CD8-positive, alpha-beta memory T cell (primary cell): ENCODE measurements around the gene AHCYL2. TPM values are rescaled to one million over a fixed set of nuclear protein-coding genes. Genes with fewer than 3 reads are reported as not detected.
"Not testable (repeated sequence)": the region's sequence is repeated elsewhere in the genome, so short reads cannot be mapped to it uniquely, and the experiment has no call there.

Source experiments
- CTCF ChIA-PET: fragments of 350-600 bp; sonication (Branson Sonifier 250); formaldehyde crosslinking; loops from one replicate; lab custom pipeline; 2021; ENCODE audit warnings: antibody characterized with exemption; lab: Charles Lee
- POLR2A ChIA-PET: fragments of 350-600 bp; sonication (Branson Sonifier 250); formaldehyde crosslinking; loops from one replicate; lab custom pipeline; 2021; ENCODE audit warnings: antibody characterized with exemption; lab: Charles Lee
- DNase-seq, 5 donors: peaks; one replicate each; pipeline versions ENCODE4 v3.0.0 to v3.0.0-alpha.2; 2020 to 2022; ENCODE audit warnings: mixed read lengths in 1 of 5
- H3K27ac ChIP-seq: one replicate; pipeline ENCODE4 v1.7.0; 2013; ENCODE audit warnings: low read depth, mild to moderate bottlenecking, low read length, moderate library complexity
- H3K27me3 ChIP-seq: 2 replicates; pipeline ENCODE4 v1.7.0; 2013; ENCODE audit warnings: low read length, mild to moderate bottlenecking; ENCODE audit not compliant: insufficient read depth, poor library complexity, severe bottlenecking
- H3K36me3 ChIP-seq: 2 replicates; pipeline ENCODE4 v1.7.0; 2013; ENCODE audit warnings: mild to moderate bottlenecking, low read length, moderate library complexity; ENCODE audit not compliant: insufficient read depth
- H3K4me1 ChIP-seq: 2 replicates; pipeline ENCODE4 v1.7.0; 2013; ENCODE audit warnings: mild to moderate bottlenecking, low read length, moderate library complexity; ENCODE audit not compliant: insufficient read depth
- H3K4me3 ChIP-seq: 2 replicates; pipeline ENCODE4 v1.7.0; 2013; ENCODE audit warnings: mild to moderate bottlenecking, low read length
- H3K9me3 ChIP-seq: 2 replicates; pipeline ENCODE4 v1.7.0; 2013; ENCODE audit warnings: mild to moderate bottlenecking, low read length
- H3K27ac Mint-ChIP-seq, 8 donors: one replicate each; pipeline ENCODE4 v1.8.0; 2020 to 2021; ENCODE audit warnings: mixed read lengths in 8 of 8, mild to moderate bottlenecking in 6 of 8, inconsistent platforms in 3 of 8, moderate library complexity in 3 of 8
- H3K27me3 Mint-ChIP-seq, 2 donors: one replicate each; pipeline ENCODE4 v1.8.0; 2020 to 2021; ENCODE audit warnings: mixed read lengths in 2 of 2, mild to moderate bottlenecking in 1 of 2, moderate library complexity in 1 of 2
- H3K36me3 Mint-ChIP-seq, 3 donors: one replicate each; pipeline ENCODE4 v1.8.0; 2020 to 2021; ENCODE audit warnings: mixed read lengths in 3 of 3, inconsistent platforms in 1 of 3, mild to moderate bottlenecking in 1 of 3
- H3K4me1 Mint-ChIP-seq, 3 donors: one replicate each; pipeline ENCODE4 v1.8.0; 2020 to 2021; ENCODE audit warnings: mixed read lengths in 3 of 3, inconsistent platforms in 1 of 3, mild to moderate bottlenecking in 1 of 3
- H3K4me3 Mint-ChIP-seq, 7 donors: one replicate each; pipeline ENCODE4 v1.8.0; 2020 to 2021; ENCODE audit warnings: mixed read lengths in 7 of 7, mild to moderate bottlenecking in 6 of 7, moderate library complexity in 4 of 7, inconsistent platforms in 2 of 7
- H3K9me3 Mint-ChIP-seq, 5 donors: one replicate each; pipeline ENCODE4 v1.8.0; 2020 to 2022; ENCODE audit warnings: mixed read lengths in 5 of 5, mild to moderate bottlenecking in 3 of 5, moderate library complexity in 2 of 5, inconsistent platforms in 1 of 5
- polyA plus RNA-seq: library from polyadenylated mRNA; unstranded; fragments of 300-500 nt; fragmentation: Illumina TruSeq; gene quantifications from one replicate; pipeline ENCODE4 v1.2.3, GENCODE V29; 2021
- total RNA-seq, 2 experiments: library from RNA; stranded (reverse); gene quantifications; one replicate each; pipeline ENCODE4 v1.2.3, GENCODE V29; 2021

Gene AHCYL2
- total and polyA plus RNA-seq, 3 experiments from 2014 or later, result 8.1 to 8.4 (median 8.2) TPM

DNA sequence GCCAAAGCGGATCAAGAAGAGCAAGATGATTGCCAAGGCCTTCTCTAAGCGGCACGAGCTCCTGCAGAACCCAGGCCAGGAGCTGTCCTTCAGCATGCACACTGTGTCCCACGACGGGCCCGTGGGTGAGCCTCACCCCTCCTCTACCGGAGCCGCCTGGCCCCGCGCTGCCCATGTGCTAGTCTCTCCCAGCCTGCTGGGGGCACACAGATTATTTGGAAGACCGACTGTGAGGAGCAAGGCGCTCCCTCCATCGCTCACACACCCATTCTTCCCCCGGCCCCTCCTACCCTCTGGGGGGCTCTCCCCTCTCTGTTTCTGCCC is 13.9 kb upstream of the AHCYL2 start:
- Histone ChIP-seq H3K27me3 (no peaks in the 10 kb centered on the region), H3K4me3 (no peak overlapping the region), H3K27ac (no peak overlapping the region), H3K4me1 (no peaks in the 10 kb centered on the region), H3K9me3 (no peaks in the 10 kb centered on the region), H3K36me3 (no peaks in the 10 kb centered on the region)
- peaks cover 3 to 5% (median 3%) of the 10 kb centered on the region in 3 donors for H3K4me1 Mint-ChIP-seq
- no peak for DNase-seq
- POLR2A ChIA-PET, result interaction anchor here (0.6 kb wide), 1 partner anchor 1002 kb away, joined by 4 read pairs; no protein-coding TSS in a partner anchor
- CTCF ChIA-PET, result interaction anchor here (0.6 to 3.0 kb wide), 7 partner anchors 8 to 120 kb away, joined by 3 to 14 read pairs (median 3); no protein-coding TSS in a partner anchor
- no peak overlapping the region for H3K4me3 Mint-ChIP-seq
- no peaks in the 10 kb centered on the region for H3K36me3 Mint-ChIP-seq
- H3K9me3 Mint-ChIP-seq, result peaks cover 0 to 2% (median 0%) of the 10 kb centered on the region in 5 donors
- peaks cover 4 to 7% of the 10 kb centered on the region in 2 donors for H3K27me3 Mint-ChIP-seq
- H3K27ac Mint-ChIP-seq, result peak overlapping the region in 1 of 8 donors; percentile 60

DNA sequence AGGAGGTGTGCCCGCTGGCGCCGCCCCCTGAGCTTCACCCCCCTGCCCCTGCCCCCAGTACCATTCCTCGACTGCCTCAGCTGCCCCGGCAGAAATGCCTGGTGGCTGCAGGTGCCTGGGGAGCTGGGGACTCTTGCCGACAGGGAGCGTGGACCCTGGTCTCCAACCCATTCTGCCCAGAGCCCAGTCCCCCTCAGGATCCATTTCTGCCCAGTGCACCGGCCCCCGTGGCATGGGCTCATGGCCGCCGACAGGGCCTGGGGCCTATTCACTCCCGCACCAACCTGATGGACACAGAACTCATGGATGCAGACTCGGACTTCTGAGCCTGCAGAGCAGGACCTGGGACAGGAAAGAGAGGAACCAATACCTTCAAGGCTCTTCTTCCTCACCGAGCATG is 12.7 kb upstream of the AHCYL2 start:
- peaks cover 0 to 2% (median 0%) of the 10 kb centered on the region in 5 donors for H3K9me3 Mint-ChIP-seq
- H3K4me1 Mint-ChIP-seq, result no peaks in the 10 kb centered on the region
- no peak overlapping the region for H3K4me3 Mint-ChIP-seq
- Histone ChIP-seq H3K4me1 (no peaks in the 10 kb centered on the region), H3K27me3 (no peaks in the 10 kb centered on the region), H3K9me3 (no peaks in the 10 kb centered on the region), H3K4me3 (no peak overlapping the region), H3K27ac (no peak overlapping the region), H3K36me3 (no peaks in the 10 kb centered on the region)
- CTCF ChIA-PET, result interaction anchor here (3.0 kb wide), 1 partner anchor 49 kb away, joined by 14 read pairs; no protein-coding TSS in a partner anchor
- no peak for DNase-seq
- POLR2A ChIA-PET, result no interaction called here
- no peak overlapping the region for H3K27ac Mint-ChIP-seq
- H3K36me3 Mint-ChIP-seq, result no peaks in the 10 kb centered on the region
- peaks cover 5 to 7% of the 10 kb centered on the region in 2 donors for H3K27me3 Mint-ChIP-seq

DNA sequence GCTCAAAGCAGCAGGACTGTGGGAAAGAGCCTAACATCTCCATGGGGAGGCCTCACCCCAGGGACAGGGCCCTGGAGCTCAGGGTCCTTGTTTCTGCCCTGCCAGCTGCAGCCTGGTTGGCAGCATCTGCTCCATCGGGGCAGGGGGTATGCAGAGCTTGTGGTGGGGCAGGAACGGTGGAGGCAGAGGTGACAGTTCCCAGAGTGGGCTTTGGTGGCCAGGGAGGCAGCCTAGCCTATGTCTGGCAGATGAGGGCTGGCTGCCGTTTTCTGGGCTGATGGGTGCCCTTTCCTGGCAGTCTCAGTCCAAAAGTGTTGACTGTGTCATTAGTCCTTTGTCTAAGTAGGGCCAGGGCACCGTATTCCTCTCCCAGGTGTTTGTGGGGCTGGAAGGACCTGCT is 12.2 kb upstream of the AHCYL2 start:
- H3K4me3 ChIP-seq, result no peak overlapping the region
- ChIA-PET CTCF (interaction anchor here (2.2 to 3.5 kb wide), 2 partner anchors 59 to 86 kb away, joined by 6 to 13 read pairs; no protein-coding TSS in a partner anchor), POLR2A (no interaction called here)
- no peaks in the 10 kb centered on the region for H3K27me3 ChIP-seq
- no peak overlapping the region for H3K4me3 Mint-ChIP-seq
- no peak overlapping the region for H3K27ac ChIP-seq
- peaks cover 0 to 2% (median 0%) of the 10 kb centered on the region in 5 donors for H3K9me3 Mint-ChIP-seq
- no peaks in the 10 kb centered on the region for H3K9me3 ChIP-seq
- H3K36me3 ChIP-seq, result no peaks in the 10 kb centered on the region
- H3K4me1 Mint-ChIP-seq, result no peaks in the 10 kb centered on the region
- H3K27ac Mint-ChIP-seq, result no peak overlapping the region
- DNase-seq, result no peak
- peaks cover 4 to 8% of the 10 kb centered on the region in 2 donors for H3K27me3 Mint-ChIP-seq
- H3K36me3 Mint-ChIP-seq, result no peaks in the 10 kb centered on the region
- H3K4me1 ChIP-seq, result no peaks in the 10 kb centered on the region

DNA sequence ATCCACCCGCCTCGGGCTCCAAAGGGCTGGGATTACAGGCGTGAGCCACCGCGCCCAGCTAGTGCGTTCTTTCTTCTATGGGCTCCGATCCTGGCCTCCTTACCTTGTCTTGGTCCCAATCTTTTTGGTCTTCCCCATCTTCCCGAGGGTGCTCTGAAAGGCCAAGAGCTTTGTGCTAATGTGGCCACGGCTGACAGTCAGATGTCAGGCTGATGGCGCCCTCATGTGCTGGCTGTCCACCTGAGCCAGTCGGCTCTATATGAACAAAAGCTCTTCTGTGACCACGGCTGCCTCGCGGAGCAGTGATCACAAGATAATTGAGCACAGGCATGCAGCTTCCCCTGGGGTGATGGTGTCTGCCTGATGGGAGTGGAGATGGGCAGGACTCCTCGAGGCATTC is 11.0 kb upstream of the AHCYL2 start:
- H3K4me3 ChIP-seq, result no peak overlapping the region
- no peaks in the 10 kb centered on the region for H3K27me3 ChIP-seq
- no peak for DNase-seq
- H3K36me3 ChIP-seq, result no peaks in the 10 kb centered on the region
- Mint-ChIP-seq H3K4me1 (peaks cover 0 to 2% (median 0%) of the 10 kb centered on the region in 3 donors), H3K4me3 (no peak overlapping the region), H3K27ac (no peak overlapping the region), H3K36me3 (no peaks in the 10 kb centered on the region), H3K9me3 (peaks cover 0 to 2% (median 0%) of the 10 kb centered on the region in 5 donors), H3K27me3 (peaks cover 3 to 12% of the 10 kb centered on the region in 2 donors)
- H3K9me3 ChIP-seq, result no peaks in the 10 kb centered on the region
- H3K4me1 ChIP-seq, result no peaks in the 10 kb centered on the region
- CTCF ChIA-PET, result interaction anchor here (0.7 to 3.5 kb wide), 4 partner anchors 15 to 84 kb away, joined by 3 to 13 read pairs (median 4); no protein-coding TSS in a partner anchor
- POLR2A ChIA-PET, result no interaction called here
- no peak overlapping the region for H3K27ac ChIP-seq

DNA sequence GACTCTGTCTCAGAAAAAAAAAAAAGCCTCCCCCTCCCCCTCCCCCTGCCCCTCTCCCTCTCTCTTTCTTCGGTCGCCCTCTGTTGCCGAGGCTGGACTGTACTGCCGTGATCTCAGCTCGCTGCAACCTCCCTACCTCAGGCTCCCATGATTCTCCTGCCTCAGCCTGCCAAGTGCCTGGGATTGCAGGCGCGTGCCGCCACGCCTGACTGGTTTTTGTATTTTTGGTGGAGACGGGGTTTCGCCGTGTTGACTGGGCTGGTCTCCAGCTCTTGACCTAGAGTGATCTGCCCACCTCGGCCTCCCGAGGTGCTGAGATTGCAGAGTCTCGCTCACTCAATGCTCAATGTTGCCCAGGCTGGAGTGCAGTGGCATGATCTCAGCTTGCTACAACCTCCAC is 9.1 kb upstream of the AHCYL2 start:
- DNase-seq, H3K27me3 Mint-ChIP-seq, POLR2A ChIA-PET, H3K9me3 Mint-ChIP-seq, H3K27me3 ChIP-seq, H3K4me1 ChIP-seq, H3K36me3 Mint-ChIP-seq, H3K4me3 ChIP-seq, H3K4me1 Mint-ChIP-seq, H3K27ac ChIP-seq, H3K36me3 ChIP-seq, H3K4me3 Mint-ChIP-seq, H3K9me3 ChIP-seq, H3K27ac Mint-ChIP-seq: not testable (repeated sequence)
- CTCF ChIA-PET, result interaction anchor here (0.6 to 3.5 kb wide), 2 partner anchors 9 to 56 kb away, joined by 3 to 13 read pairs; partner anchors contain the start of gene AHCYL2

DNA sequence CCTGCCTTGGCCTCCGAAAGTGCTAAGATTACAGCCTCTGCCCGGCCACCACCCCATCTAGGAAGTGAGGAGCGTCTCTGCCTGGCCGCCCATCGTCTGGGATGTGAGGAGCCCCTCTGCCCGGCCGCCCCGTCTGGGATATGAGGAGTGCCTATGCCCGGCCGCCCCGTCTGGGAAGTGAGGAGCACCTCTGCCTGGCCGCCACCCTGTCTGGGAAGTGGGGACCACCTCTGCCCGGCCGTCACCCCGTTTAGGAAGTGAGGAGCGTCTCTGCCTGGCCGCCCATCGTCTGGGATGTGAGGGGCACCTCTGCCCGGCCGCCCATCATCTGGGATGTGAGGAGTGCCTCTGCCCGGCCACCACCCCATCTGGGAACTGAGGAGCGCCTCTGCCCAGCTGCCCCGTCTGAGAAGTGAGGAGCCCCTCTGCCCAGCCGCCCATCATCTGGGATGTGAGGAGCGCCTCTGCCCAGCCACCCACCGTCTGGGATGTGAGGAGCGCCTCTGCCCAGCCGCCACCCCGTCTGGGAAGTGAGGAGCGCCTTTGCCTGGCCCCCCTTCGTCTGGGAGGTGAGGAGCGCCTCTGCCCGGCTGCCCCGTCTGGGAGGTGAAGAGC is 8.6 kb upstream of the AHCYL2 start:
- H3K4me3 Mint-ChIP-seq, H3K27me3 Mint-ChIP-seq, DNase-seq, H3K27ac ChIP-seq, H3K36me3 Mint-ChIP-seq, H3K4me1 Mint-ChIP-seq, H3K27ac Mint-ChIP-seq, H3K4me1 ChIP-seq, H3K4me3 ChIP-seq, H3K27me3 ChIP-seq, H3K36me3 ChIP-seq, H3K9me3 Mint-ChIP-seq, H3K9me3 ChIP-seq, POLR2A ChIA-PET: not testable (repeated sequence)
- CTCF ChIA-PET, result interaction anchor here (3.5 kb wide), 1 partner anchor 56 kb away, joined by 13 read pairs; no protein-coding TSS in a partner anchor

DNA sequence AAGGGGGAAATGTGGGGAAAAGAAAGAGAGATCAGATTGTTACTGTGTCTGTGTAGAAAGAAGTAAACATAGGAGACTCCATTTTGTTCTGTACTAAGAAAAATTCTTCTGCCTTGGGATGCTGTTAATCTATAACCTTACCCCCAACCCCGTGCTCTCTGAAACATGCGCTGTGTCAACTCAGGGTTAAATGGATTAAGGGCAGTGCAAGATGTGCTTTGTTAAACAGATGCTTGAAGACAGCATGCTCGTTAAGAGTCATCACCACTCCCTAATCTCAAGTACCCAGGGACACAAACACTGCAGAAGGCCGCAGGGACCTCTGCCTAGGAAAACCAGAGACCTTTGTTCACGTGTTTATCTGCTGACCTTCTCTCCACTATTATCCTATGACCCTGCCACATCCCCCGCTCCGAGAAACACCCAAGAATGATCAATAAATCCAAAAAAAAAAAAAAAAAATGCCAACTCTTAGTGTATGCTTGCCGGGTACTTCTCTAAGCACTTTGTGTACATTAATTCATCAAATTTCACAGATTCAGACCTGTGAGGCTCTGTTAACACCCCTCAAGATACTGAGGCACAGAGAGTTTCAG is 7.9 kb upstream of the AHCYL2 start:
- POLR2A ChIA-PET, result not testable (repeated sequence)

DNA sequence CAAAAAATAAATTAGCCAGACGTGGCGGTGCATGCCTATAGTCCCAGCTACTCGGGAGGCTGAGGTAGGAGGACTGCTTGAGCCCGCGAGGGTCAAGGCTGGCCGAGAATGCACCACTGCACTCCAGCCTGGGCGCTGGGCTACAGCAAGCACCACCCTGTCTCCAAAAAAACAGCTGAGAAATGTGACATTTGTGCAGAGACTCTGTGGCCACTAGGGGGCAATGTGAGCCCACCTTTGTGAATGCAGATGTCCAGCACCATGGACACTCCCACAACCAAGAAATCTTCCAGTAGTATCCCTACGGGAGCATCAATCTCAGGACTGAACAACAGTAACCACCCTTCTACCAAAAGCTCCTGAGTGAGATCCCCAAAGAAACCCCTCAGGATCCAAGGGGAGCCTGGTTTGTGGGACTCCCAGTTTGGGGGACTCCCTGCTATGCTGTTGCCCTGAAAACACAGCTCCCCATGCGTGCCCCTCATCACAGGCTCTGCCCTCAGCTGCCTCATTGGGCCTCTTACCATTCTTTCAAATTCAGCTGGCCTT is 6.2 kb upstream of the AHCYL2 start:
- peak overlapping the region in 1 of 7 donors; percentile 52 for H3K4me3 Mint-ChIP-seq
- POLR2A ChIA-PET, result no interaction called here

More for the DNA sequence above, 7.9 kb upstream of the AHCYL2 start:
- H3K4me1 ChIP-seq, H3K27ac Mint-ChIP-seq, H3K36me3 Mint-ChIP-seq, H3K4me3 ChIP-seq, DNase-seq, H3K4me3 Mint-ChIP-seq, H3K36me3 ChIP-seq, H3K27ac ChIP-seq, H3K27me3 Mint-ChIP-seq, H3K27me3 ChIP-seq, H3K4me1 Mint-ChIP-seq, H3K9me3 ChIP-seq, H3K9me3 Mint-ChIP-seq: not testable (repeated sequence)
- CTCF ChIA-PET, result interaction anchor here (1.6 to 10.8 kb wide), 4 partner anchors 54 to 556 kb away, joined by 3 to 178 read pairs (median 39); no protein-coding TSS in a partner anchor

More for the DNA sequence above, 6.2 kb upstream of the AHCYL2 start:
- H3K36me3 Mint-ChIP-seq, result no peaks in the 10 kb centered on the region
- Histone ChIP-seq H3K27me3 (no peaks in the 10 kb centered on the region), H3K4me1 (no peaks in the 10 kb centered on the region), H3K36me3 (no peaks in the 10 kb centered on the region), H3K4me3 (no peak overlapping the region), H3K27ac (no peak overlapping the region), H3K9me3 (no peaks in the 10 kb centered on the region)
- peaks cover 0 to 2% (median 0%) of the 10 kb centered on the region in 5 donors for H3K9me3 Mint-ChIP-seq
- peaks cover 6 to 13% (median 6%) of the 10 kb centered on the region in 3 donors for H3K4me1 Mint-ChIP-seq
- peak; percentile 63 to 83 (median 73) for DNase-seq
- CTCF ChIA-PET, result interaction anchor here (0.6 to 10.8 kb wide), 45 partner anchors 8 to 792 kb away, joined by 3 to 178 read pairs (median 4); no protein-coding TSS in a partner anchor
- H3K27me3 Mint-ChIP-seq, result peaks cover 2 to 7% of the 10 kb centered on the region in 2 donors
- peak overlapping the region in 2 of 8 donors; percentile 60 to 77 for H3K27ac Mint-ChIP-seq
